Measurements from ENCODE around the gene PDLIM1.

DNA sequence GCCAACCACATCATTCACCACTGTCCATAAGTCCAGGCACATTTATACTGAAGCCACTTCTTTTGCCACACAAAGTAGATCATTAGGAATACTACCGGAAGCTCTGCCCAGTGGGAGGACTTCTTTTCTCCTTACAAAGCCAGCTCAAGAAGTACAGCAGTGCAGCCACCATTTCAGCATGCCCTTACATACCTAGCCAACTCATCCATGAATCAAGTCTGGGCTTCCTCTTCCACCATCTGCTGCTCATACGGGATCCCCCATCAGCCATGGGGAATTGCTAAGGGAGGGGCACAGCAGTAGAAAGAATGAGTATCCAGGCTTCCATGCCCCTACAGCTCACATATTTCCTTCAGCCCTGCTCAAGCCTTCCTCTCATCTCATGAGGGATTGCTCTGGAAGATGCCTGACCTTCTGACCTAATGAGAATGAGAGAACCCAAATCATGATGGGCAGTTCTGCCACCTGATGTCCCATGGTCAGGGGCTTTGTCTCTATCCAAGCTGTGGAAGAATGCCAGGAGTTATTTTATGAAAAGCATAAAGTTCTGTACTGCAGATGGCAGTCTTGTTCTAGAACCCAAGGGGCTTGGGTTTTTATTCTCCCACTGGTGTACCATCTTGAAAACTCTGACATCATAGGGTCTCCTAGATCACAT is 57.3 kb downstream of the PDLIM1 start:
- TF ChIP-seq EZH2phosphoT487 (IDR thresholded peaks at IDR 0.05; ENCODE audit: insufficient read depth, low read depth) (no peak), EZH2 (IDR thresholded peaks at IDR 0.05; ENCODE audit: insufficient read depth, poor library complexity, severe bottlenecking) (no peak)
